CD4-positive, alpha-beta T cell treated with Interleukin-10 for 1 hour (primary cell): ENCODE results near the gene TNFSF9.
"Not testable (repeated sequence)": the region's sequence is repeated elsewhere in the genome, so short reads cannot be mapped to it uniquely, and the experiment has no call there.

Experiments
- DNase-seq: peaks from one replicate; pipeline ENCODE4 v3.0.0-alpha.2; 2020

TNFSF9 gene

GRCh38 chr19:6576869-6577475 is 46.1 kb downstream of the TNFSF9 start:
- DNase-seq = no peak

DNA sequence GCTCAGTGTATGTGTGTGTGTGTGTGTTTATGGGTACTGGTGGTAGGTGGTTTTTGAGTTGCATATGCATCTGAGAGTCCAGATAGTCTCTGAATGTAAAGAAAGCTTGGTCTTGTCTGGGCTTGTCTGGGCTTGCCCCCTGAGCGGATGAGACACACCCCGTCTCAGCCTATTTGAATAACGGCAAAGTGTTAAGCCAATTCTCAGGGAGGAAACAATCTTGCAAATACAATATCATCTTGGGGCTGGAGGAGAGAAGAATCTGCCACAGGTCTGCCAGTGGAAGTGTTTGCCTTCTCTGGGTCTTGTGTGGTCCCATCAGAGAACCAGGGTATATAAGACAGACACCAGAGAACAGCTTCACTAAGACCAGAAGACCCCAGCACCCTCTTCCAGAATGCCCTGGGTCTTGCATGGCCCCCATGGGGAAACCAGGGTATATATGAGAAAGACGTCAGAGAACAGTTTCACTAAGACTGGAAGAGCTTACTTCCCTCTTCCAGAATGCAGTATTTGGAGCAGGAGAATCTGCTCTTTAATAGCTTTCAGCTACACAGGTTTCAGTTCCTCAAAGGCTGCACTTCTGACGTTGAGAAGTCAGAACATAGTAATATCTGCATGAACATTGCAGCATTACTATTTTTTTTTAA is 46.8 kb downstream of the TNFSF9 start:
- DNase-seq = peak; percentile 40

- no peak for DNase-seq
Observed at GRCh38 chr19:6579450-6580178, 48.8 kb downstream of the TNFSF9 start.

GRCh38 chr19:6580313-6580712 is 49.5 kb downstream of the TNFSF9 start:
- DNase-seq = no peak

DNA sequence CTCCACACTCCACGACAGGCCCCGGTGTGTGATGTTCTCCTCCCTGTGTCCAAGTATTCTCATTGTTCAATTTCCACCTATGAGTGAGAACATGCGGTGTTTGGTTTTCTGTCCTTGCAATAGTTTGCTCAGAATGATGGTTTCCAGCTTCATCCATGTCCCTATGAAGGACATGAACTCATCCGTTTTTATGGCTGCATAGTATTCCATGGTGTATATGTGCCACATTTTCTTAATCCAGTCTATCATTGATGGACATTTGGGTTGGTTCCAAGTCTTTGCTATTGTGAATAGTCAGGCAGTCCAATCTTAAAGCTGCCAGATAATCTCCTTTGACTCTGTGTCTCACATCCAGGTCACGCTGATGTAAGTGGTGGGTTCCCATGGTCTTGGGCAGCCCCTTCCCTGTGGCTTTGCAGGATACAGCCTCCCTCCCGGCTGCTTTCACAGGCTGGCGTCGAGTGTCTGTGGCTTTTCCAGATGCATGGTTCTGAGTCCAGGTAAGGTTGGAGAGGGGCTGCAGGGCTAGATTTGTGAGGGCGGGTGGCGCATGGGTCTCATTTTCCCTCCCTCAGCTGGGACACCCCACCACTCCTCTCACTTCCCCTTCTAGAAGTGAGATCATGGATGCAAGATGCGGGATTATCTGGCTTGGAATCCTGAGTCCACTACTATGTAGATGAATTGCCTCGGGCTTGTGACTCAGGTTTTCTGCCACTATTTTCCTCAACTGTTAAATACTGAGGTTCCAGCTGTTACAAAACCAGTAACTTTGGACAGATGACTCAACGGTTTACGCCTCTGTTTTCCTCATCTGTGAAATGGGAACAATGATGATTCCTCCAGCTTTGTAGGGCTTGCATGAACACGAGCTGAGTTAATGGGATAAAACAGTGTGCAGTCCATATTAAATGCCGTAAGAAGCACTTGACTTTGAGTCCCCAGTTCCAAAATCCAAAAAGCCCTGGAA is 52.0 kb downstream of the TNFSF9 start:
- not testable (repeated sequence) for DNase-seq
